Activated T-cell treated with anti-CD3 and anti-CD28 coated beads for 48 hours (primary cell): ENCODE results near the gene DOK3.

ENCODE experiments used
- DNase-seq: peaks from one replicate; pipeline ENCODE4 v3.0.0-alpha.2; 2020; ENCODE audit warnings: low read depth

The DOK3 gene

DNA sequence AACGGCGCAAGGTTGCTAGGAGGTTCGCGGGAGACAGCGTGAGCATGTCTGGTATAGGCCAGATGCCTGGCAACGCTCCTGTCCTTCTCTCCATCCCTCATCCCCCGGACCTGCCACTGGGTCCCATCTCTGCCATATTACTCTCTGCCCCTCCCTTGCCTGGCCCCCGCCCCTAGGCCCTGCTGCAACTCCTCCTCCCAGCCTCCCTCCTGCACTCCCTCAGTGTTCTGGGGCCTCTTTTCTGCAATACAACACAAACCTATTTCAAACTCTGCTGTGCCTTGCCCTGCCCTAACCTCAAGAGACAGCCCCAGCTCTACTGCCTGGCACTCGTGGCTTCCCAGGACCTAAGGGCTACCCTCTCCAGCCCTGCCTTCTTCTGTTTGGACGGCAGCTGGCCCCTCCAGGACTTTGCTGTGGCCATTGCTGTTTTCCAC is 27.2 kb downstream of the DOK3 start:
- no peak for DNase-seq

DNA sequence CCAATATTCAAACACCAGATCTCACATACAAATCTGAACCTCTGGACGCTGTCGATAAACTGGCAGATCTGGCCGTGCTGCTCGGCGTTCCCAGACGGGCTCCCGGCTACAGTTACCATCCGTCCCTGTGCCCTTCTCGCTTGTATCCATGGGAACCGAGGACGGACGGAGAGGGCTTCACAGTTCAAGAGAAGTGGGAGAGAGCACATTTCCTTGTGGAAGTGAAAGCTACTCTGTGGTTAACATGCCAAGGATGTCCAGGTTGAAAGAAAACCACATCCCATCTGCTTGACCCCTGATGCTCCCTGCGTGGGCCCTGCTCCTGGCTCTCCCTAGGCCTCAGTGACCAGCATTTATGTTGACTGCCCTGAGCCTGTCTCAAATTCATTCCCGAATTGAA is 29.9 kb downstream of the DOK3 start:
- no peak for DNase-seq

DNA sequence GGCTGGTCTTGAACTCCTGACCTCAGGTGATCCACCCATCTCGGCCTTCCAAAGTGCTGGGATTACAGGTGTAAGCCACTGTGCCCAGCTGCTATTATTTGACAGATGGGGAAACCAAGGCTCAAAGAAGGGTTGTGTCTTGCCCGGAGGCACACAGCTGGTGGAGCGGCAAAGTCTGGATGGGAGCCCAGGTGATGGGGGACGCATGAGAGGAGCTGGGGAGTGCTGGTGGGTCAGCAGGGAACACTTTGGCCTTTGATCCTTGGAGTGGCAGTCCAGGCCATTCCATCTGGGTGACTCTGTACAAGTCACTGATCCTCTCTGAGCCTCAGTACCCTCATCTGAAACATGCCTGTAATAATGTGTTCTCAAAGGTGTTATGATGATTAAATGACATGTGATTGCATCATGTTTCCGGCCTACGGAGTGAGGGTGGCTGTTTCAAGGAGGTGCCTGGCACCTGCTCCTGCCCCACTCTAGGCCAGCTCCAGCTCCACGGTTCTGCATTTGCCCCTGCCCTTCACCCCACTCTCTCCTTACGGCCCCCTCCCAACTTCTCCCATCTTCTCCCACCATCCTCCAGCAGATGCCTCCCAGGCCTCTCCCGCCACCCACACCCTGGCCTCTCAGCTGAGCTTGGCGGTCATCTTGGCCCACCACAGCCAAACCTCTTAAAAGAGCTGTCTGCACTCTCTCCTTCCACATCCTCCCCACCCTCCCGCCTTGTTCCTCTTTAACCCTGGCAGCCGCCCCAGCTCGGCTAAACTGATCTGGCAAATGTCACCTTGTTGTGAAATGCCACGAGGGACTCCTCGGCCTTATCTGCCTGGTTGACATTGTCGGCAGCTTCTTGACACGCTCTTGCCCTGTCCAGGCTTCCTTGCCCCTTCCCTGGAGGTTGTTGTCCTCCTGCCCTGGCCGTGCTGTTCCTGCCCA is 30.6 kb downstream of the DOK3 start:
- DNase-seq: no peak

DNA sequence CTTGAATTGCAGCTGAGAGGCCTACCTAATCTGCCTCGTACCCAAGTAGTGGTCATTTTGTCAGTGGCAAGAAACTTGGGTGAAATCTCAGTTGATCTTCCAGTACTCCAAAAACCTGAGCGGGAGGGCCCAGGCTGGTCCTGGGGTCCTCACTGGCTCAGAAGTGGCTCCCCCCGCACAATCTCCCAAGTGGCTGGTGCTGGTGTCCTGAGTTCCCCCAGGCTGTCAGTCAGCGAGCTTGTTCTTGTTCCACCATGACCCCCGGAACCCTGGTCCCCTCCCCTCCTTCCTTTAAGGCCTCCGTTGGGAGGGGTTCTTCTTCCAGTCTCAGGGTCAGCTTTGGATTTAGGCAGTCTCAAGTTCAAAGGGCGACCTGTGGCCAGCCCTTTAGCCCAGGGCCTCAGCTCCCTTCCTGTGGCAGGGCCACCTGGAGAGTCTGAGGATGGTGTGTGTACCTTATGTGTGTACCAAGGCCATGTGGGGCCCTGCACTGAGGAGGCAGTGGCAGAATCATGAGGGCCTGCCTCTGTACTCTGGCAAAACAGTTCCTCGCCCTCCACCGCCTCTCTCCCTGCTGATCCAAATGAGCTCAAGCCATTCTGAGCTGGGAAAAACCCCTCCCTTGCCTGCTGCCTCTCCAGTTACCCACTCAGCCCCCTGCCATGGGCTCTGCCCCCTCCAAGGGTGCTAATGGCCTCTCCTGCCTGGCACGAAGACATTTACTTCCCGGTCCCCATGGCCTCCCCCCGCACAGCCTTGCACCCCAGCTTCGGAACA is 31.7 kb downstream of the DOK3 start:
- DNase-seq: no peak

DNA sequence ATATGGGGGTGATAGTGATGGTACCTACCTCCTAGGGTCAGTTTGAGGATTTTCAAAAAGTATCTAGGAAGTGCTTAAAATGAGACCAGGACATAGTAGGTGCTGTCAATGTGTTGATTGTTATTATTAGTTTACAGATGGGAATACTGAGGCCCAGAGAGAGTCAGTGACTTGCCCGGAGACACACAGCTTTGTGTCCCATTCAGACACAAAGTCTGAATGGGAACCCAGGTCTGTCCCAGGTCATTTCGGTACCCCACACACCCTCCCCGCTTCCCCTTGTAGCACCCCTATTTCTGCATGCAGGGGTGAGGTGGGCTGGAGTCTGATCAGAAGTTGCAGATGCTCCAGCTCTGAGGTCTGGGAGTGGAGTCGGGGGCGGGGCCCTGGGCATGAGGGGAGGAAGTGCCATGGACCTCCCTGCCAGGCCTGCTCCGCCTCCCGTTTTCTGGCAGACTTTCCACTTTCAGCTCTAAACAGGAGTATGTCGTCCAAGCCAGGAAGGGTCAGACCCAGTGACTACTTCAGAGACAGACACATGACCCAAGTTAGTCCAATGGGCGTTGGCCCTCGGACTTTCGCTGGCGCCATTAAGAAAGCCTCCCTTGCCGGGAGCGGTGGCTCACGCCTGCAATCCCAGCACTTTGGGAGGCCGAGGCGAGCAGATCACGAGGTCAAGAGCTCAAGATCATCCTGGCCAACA is 32.9 kb downstream of the DOK3 start:
- DNase-seq: no peak

DNA sequence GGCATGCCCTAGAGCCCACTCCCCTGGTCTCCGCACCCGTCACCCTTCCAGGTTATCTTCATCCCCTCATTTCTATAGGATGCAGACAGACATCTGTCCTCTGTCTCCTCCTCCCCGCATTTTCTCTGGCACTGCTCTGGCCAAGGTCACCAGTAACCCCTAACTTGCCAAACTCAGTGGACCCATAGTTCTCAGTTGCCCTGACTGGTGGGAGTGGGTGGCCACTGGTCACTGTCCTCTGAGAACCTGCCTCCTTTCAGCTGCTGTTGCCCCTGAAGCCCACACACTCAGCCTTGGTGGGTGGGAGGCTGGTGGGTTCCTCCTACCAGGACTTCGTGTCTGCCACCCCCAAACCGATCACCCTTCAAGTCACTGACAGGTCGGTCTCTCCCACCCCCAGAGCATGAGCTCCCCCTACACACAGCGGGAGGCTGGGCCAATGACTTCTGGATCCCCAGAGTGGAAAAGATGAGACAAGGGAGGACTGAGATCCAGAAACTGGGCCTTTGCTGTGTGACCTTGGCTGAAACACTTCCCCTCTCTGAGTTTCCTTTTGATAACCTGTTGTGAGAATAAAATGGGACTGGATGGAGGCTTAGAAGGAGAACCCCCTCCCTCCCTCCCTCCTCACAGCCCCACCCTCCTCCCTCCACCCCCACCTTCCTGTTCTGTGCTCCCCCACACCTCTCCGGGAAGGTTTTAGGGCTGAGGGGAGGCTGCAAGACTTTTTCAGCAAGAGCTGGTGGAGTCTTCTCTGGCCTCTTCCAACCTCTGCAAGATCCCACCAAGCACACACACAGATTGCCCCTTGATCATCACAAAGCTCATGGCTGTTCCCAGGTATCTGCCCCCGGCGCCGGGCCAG is 33.8 kb downstream of the DOK3 start:
- no peak for DNase-seq

DNA sequence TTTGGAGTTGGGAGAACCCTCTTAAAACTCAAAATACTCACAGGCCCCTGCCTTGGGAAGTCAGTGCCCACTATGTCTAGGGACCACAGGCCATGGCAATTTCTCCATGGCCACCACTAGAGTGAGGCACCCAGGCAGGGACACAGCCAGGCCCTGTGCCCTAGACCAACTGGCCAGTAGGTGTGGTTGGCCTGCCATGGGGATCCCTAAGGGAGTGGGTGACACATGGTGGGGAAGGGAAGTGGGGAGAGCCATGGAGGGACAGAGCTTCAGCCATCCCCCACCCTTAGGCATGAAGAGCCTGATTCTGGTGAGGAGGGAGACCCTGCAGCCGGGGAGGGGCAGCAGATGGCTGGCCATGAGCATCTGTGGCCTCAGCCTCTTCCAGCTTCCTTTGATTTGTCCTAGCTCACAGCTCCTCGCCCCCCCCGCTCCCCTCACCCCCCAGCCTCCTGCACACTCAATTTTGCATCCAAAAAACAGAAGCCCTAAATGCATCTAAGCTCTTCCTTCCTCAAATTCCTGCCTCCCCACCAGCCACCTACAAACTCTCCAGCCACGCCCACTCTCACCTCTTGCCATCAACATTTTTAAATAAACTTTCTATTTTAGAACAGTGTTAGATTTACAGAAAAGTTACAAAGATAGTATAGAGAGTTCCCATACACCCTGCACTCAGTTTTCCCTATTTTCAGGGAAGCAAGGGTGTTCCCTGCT is 34.6 kb downstream of the DOK3 start:
- no peak for DNase-seq

DNA sequence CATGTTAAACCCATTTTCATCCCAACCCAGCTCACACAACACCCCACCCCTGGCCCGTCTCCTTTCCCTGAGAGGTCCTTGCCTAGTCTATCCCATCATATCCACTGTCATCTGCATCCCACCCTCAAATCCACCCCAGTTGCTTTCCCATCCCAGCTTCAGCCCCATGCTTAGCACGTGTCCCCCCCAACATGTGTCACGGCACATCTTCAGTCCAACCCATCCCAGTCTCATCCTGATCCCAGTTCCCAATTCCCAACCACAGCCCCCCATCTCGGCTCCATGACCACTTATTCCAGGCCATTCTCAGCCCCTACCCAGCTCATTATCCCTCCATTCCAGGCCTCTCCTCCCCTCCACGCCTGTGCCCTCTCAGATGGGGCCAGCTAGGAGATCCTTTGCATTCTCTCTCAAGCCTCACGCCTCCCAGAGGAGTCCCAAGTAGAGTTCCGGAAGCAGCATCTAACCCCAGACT is 35.6 kb downstream of the DOK3 start:
- DNase-seq: no peak

DNA sequence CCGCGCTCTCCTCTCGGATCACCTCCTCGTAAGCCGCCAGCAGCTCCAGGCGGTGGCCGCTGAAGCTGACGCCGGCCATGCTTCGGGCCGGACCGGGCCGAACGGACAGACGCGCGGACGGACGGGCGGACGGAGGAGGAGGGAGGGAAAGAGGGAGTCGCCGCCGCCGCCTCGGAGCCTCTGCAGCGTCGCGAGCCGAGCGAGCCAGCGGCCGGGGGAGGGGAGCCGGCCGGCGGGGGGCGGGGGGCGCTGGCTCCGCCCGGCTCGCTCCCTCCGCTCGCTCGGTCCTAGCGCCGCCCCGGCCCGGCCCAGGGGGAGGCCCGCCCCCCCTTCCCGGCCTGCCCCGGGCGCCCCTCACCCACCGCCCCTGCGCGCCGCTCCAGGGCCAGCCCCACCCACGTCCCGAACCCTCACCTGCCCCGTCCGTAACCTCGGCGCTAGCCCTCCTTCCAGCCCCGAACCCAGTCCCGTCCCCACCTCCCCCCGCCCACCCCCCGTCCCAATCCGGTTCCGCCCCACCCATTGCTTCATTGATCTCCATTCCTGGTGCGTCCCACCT is 36.1 kb downstream of the DOK3 start, which contains the start of gene DBN1:
DBN1 (minus strand) TSS at position 192 of the 559 bp plus-strand sequence; CDS start at position 79, 113 bp downstream.
- DNase-seq: no peak

DNA sequence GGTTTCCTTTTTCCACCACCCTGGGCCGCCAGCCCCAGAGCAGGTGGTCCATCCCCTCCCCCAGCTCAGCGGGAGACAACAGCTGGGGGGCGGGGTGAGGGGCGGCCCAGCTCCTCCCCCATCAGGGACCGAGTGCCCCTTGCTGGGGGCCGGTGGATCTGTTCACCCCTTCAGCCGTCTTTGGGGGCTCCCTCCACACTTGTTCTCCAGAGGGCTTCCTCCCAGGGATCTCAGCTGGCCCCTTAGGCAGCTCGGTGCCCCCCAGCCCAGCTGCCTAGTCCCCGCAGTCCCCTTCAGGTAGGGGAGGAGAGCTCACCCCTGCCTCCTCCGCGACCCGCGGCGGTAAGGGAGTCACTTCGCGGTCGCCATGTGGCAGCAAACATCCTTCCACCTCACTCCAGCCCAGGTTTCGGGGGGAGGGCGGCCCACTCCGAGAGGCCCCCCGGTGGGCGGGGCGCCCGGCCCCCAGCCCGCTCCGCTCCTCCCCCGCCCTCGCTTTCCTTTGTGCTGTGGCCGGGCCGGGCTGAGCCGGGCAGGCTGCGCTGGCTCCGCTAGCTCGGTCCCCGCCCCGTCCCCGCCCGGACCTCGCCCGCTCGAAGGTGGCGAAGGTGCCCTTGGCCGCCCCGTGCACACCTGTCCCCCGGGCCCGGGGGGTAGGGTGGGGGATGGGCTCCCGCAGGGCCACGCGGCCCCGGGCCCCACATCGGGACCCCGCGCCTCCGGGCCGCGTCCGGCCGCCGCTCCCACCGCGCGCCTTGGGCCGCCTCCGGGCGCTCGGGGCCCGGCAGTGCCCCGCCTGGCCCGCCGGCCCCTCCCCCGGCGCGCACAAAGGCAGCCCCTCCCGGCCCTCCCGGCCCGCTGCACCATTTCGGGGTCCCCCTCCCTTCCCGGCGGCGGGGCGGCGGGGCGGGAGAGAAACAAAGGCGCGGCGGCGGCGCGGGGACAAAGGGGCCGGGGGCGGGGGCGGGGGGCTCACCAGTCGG is 36.9 kb downstream of the DOK3 start:
- DNase-seq: peak; percentile 71

DNA sequence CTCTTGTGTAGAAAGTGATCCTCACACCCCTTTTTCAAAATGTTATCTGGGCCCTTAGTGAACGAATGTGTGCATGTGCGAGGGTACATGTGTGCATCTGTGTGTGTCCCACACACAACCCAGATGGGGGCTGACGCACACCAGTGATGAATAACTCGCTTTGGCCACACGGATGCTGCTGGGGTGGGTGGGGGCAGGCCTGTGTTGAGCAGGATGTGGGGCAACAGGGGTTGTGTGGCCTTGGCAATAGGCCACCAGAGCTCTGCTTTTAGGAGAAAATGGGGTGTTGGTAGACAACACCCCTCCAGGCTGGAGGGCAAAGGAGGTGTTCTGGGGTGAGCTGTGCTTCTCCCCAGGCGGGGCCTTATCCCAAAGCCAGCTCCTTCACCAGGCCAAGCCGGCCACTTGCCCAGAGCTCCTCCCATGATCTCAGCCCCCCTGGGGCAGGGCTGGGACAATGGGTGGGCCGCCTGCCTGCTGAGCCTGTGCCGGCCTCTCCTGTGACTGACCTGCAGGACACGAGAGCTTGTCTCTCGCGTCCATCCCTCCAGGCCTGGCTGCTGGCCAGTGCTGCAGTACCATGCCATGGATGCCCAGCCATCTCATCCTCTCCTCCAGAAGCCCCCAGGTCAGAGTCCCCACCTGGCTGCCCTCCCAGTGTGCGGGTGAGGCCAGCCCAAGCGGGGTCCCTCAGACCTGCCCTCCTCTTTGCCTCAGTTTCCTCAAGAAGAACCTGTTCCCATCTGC is 37.8 kb downstream of the DOK3 start:
- no peak for DNase-seq

DNA sequence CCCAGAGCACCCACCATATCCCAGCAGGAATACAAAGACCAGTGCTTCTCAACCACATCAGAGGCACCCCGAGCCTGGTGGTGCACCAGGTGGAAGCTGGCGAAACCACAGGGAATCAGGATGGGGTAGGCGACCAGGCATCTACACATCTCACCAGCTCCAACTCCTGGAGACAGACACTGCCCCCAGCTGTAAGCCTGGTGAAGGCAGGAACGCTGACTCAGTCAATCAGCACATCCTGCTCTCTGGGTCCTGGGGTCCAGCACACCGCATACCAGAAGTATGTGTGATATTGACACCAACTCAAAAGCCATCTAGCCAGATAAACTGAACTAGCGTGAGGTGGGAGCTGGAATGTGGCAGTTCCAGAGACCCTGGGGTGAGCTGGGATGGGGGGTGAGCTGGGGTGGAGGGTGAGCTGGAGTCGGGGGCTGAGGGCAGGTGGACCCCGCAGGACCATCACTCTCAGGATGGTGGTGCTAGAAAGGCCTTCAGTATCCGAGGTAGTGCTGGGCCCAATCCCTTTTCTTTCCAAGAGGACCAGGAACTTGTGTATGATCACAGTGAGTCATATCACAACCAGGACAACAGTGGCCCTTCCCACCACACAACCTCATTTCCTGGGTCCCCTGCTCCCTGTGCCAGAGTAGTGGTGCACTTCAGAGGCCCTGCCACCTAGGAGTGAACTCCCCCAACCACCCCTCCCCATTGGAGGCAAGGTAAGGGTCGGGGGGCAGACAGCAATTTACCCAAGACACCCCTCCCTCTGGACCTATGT is 38.7 kb downstream of the DOK3 start:
- no peak for DNase-seq

DNA sequence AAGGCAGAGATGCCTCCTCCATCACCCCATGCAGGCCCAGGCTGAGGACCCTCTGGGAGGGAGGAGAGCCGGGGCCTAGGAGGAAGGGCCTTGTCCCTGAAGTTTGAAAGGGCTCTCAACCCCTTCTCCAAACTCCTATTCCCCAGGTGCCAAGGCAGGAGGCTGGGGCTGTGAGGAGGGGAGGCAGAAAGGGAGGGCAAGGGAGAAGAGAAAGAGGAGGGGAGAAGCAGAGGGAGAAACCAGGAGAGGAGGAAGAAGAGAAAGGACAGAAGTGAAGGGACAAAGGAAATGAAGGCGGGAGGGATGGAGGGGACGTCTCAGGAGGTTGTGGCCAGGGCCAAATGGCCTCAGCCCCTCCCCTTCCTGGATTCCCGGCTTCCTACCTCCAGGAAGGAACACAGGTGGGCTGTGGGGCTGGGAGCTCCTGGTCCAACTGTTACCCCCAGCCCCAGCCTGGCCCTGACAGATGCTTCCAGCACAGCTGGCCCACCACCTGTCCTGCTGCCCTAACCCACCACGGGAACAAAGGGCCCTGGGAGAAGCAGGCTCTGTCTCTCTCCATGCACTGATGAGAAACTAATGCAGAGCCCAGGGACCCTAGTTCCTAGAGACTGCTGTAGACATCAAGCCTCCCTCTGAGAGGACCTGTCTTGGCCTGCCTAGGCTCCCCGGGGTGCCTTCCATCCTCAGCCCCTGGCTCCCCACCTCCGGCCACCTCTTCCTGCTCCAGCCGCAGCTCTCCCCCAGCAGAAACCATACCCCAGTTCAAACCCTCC is 39.7 kb downstream of the DOK3 start:
- no peak for DNase-seq

DNA sequence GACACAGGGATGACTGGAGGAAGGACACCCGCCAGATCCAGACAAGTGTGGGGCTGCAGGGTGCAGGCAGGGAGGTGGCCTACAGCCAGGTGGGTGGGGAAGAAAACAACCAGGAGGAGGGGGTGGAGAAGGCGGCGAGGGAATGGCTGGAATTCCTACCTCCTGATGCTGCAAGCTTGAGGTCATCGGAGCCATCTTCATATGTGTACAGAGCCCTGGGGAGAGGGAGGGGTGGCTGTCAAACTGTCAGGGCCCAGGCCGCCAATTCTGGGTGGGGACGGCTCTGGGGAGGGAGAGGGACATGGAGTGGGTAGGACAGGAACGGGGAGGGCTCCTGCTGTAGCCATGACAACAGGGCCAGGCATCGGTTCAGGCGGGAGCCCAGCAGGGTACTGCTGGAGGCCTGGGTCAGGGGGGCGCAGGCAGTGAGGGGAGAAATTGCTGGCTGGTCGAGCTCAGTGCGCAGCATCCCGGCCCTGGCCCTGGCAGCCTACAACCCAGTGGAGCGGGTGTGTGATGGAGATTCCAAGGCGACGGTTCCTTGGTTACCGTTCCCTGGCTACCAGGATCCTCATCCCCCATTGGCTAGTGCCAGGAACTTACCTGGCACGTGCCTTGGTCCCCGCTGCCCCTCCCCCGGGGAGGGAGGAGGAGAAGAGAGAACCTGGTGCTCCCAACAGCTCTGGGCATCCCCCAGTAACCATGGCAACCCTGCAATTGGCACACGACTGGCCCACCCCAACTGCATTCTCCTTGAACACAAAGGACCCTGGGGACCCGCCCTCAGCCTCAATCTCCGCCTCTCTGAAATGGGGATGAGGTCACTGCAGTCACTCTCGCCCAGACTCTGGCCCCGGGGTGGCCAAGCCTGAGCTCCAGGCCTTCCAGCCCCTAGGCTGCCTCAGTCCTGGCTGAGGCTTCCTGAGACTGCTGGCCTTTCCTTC is 40.7 kb downstream of the DOK3 start:
- no peak for DNase-seq

DNA sequence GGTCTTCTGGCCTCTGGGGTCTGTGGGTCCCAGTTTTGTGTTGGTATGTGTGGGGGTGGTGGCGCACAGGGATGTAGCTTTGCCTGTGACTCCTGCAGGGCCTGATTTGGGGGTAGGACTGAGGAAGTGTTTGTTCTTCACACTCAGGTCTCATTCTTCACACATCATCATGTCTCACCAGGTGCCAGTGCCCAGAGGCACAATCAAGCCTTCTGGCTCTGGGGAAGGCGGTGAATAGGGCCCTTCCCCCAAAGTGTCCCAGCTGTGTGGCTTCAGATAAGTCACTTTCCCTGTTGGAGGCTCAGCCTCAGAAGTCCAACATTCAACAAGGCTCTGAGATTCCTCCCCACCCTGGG is 41.3 kb downstream of the DOK3 start:
- DNase-seq: no peak

DNA sequence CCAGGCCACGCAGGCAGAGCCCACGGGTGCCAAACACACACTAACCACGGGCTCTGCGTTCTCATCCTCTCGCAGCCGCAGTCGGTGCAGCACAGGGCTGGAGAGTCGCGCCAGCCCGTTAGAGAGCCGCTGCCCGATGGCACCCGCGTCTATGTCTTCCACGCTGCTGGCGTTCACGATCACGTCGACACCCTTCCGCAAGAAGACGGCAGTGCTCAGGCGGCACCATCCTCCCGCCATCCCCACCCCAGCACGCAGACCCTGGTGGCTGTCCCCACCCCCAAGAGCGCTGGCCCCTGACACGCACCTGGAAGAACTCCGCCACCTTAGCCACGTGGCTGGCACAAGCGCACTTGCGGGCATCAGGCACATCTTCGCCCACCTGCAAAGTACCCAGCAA is 42.2 kb downstream of the DOK3 start:
- no peak for DNase-seq
